ENCODE measurements around the gene VSIG2.

Gene VSIG2

DNA sequence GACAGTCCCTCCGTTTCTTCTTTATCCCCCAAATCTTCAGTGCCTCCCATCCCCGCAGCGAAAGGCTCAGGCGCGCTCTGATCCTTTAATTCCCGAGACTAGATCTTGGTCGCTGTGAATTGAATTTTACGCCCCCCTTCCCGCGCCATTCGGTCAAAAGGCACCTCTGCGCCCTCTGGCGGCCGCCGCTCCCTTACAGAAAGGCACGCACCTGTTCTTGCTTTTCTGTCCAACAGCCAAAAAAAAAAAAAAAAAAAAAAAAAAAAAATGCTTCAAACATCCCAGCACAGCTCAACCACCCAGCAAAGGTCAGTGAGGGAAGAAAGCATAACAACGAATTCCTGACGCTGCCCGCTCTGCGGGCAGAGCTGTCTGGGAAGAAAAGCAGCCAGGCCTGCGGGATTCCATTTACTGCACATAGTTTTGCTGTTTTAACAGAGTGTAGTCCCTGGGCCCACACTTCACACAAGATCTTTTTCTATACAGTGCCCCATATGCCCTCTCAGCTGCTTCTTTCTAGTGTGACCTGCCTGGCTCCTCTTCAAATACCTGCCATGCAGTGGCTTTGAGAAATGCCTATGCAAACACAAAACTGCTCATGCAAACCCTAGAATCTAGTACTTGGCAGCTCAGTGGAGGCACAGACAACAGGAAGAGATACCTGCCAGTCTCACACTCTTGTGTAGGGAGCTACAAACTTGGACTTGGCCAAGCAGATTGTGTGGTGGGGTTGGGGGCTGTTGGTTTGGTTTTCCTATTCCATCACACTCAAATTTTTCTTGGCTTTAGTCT, 11.3 kb upstream of the VSIG2 start:
- DNase-seq (ENCODE audit: low read depth in 1 of 2, low spot score in 1 of 2) = peak; percentile 71 to 78

DNA sequence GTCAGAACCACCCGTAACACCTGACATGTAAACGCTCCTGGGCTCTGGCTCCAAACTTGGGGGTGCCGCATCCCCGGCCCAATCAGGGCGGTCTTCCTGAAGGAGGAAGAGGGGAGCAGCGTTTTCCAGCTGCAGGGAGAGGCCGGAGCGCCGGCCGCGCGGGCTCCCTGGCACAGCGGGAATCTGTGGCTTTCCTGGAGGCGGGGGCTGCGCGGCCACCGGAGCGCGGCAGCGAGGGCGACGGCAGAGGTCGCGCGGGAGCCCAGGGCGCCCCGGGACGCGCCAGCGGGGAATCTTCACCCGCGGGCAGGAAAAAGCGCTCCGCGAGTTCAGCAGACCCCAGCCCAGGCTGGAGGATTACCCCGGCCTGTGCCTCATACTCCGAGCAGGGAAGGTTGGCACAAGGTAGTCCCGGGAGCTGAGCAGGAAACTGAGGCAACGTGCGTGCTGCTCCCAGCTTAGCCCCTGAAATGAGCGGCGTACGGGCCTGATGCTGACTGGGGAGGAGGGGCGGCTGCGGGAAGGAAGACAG, 10.6 kb upstream of the VSIG2 start:
- no peak for DNase-seq (ENCODE audit: low read depth in 1 of 2, low spot score in 1 of 2)

DNA sequence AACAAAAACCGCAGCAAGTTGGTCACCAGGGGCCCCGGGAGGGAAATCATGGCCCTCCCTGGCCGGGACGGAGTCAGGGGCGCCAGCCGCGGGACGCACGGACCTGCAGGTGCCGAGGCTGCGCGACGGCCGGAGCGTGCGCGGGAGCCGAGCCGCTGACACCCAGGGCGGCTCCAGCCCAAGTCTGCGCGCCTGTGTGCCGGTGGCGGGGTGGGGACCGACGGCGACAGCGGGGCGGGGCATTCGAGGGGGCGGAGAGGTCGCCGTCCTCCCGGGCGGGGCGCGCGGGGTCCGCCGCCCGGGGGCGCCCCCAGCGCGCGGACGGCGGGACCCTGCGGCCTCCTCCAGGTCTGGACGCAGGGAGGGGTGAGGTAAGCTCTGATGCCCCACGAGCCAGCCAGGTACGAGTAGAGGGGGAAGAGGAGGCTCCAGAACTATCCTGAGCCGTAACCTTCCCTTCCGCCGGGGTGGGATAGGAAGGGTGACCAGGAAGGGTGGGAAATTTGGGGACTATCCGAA, 10.1 kb upstream of the VSIG2 start, which contains the start of gene ESAM:
ESAM (minus strand) TSS at position 186 of the 519 bp plus-strand sequence; CDS start at position 50, 136 bp downstream.
- DNase-seq (ENCODE audit: low read depth in 1 of 2, low spot score in 1 of 2) = peak; percentile 46 to 50

GRCh38 chr11:124761301-124762104, 9.4 kb upstream of the VSIG2 start:
- DNase-seq (ENCODE audit: low read depth in 1 of 2, low spot score in 1 of 2) = no peak

GRCh38 chr11:124760806-124761205, 8.8 kb upstream of the VSIG2 start:
- DNase-seq (ENCODE audit: low read depth in 1 of 2, low spot score in 1 of 2) = no peak

DNA sequence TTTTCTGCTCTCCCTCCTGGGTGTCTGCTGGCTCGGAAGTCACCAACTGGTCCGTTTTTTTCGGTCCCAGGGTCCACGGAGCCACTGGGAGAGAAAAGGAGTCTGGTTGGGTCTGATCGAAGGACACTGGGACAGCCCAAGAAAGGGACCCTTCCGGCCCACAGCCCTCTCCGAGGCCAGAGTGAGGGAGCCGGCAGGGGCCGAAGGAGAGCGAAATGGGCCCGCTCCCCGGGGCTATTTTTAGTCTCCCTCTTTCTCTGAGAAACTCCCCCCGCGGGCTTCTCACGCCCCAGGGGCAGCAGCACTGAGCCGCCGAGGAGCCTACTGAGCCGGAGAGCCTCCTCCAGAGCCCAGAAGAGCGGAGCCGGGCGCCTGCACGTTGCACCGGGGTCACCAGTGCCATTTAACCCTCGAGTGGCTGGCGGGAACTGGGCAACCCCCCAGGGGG, 8.2 kb upstream of the VSIG2 start:
- no peak for DNase-seq (ENCODE audit: low read depth in 1 of 2, low spot score in 1 of 2)

GRCh38 chr11:124759266-124760204, 7.5 kb upstream of the VSIG2 start:
- DNase-seq (ENCODE audit: low read depth in 1 of 2, low spot score in 1 of 2) = no peak

DNA sequence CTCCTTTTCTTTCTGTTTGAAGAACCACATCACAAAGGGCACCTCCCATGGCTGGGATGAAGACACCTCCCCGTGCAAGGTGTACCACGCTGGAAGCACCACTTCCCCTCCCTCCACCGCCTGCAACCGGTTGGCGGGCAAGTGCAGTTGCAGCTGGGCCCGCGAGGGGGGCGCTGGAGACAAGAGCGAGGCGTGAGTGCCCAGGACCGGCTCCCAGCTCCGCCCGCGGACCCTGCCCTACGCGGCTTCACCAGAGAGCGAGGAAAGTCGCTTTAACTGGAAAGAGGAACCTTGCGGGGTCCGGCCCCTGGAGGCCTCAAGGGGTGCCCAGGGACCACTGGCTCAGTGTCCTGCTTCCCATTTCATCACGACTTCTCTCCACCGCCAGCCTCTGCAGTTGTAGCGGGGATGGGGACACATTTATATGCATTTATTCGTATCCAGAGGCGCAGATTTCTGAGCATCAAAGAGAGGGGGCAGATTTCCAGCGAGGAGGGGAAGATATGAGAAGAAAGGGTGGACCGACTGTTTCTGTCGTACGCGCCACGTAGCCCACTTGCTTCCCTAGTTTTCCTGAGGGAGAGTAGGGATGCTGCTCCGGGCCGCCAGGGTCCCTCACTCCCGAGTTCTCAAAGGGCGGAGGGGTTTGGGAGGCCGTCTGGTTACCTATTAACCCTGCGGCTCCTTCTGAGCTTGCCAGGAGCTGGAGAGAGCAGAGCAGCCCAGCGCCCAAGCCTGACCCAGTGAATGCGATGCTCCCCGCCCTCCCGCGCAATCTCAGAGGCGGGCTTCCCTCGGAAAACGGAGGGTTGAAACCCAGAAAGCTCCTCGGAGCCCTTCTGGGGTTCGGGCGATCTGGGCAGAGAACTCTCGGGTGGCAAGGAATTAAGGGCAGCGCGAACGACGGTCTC, 6.6 kb upstream of the VSIG2 start:
- peak in 1 of 2 donors; percentile 47 for DNase-seq (ENCODE audit: low read depth in 1 of 2, low spot score in 1 of 2)

DNA sequence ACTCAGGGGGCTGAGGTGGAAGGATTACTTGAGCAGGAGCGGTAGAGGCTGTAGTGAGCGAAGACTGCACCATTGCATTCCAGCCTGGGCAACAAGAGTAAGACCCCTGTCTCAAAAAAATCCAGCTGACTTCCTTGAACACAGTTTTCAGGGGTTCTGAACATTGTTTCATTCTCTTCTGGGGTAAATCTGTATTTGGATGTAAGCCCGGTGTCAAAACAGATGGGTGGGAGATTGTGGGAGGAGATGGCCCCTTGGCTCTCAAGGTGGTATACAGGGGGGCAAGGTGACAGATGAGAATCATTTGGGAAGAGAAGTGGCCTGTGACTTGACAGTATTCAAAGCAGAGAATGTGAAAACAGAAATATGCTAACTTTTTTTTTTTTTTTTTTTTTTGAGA, 5.3 kb upstream of the VSIG2 start:
- no peak for DNase-seq (ENCODE audit: low read depth in 1 of 2, low spot score in 1 of 2)

DNA sequence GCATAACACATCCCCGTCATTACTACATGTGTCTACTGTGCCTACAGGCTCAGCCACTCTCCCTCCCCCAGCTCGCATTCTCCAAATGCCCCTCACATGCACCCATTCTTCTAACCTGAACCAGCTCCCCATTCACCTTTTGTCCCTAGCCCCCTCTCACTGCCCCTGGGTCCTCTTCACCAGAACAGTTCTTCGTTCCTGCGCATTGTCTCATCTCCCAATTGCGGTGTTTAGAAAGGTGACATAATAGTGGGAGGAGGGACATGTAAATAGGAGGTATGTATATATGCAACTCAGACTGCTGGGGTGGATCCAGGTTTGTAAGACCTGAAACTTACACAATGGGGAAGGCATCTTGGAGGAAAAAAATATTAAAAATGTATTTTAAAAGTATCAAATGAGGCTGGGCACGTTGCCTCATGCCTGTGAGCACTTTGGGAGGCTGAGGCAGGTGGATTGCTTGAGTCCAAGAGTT, 4.7 kb upstream of the VSIG2 start:
- no peak for DNase-seq (ENCODE audit: low read depth in 1 of 2, low spot score in 1 of 2)

- no peak for DNase-seq (ENCODE audit: low read depth in 1 of 2, low spot score in 1 of 2)
These were observed 4.1 kb upstream of the VSIG2 start for GRCh38 chr11:124756033-124756752.

DNA sequence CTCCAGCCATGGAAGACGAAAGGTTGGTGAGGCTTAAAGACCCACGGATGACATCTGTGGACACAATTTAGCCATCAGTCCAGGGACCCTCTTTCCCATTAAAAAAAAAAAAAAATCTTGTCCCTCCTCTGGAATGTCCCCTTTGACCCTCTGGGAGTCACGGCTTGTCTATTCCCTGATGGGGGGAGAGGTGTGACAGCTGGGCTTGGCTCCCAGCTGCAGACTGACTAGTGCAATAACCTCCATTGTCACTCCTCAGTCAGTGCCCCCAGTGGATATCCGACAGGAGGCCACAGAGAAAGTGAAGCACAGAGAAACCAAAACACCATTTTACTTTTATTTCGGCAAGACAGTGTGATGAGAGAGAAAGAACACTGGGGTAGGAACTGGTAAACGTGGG, 2.7 kb upstream of the VSIG2 start:
- no peak for DNase-seq (ENCODE audit: low read depth in 1 of 2, low spot score in 1 of 2)

DNA sequence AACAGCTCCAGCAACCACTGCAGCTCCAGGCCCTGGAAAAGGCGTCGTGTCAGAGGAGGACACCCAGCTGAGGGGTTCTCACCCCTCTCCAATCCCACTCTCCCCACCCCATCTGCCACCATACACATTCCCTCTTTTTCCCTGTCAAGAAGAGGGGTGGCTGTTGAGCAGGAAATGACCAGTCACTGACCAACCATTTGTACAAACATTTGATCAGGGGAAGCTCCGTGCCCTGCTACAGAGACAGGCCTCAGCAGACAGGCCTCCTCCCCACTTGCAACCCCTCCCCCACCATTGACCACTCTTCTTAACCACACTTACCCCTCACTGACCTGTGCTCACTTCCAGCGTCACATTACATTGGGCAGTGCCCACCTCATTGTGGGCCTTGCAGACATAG, 2.3 kb upstream of the VSIG2 start:
- no peak for DNase-seq (ENCODE audit: low read depth in 1 of 2, low spot score in 1 of 2)

DNA sequence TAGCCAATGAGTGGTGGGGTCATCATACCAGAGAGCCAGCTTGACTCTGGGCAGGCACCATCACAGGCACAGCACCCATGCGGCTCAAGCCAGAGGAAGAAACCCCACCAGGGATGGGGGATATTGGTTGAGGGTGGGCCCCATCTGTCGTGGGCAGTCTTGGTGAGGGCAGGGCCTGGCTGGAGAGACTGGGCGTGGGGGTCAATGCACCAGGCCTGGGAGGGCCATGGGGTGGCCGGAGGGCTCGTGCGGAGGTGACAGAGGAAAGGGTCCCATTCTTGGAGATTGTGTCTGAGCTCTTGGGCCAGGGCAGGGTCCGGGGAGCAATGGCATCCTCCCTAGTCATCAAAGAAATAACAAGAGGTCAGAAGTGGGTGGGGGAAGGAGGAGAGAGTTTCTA, 1.6 kb upstream of the VSIG2 start:
- no peak for DNase-seq (ENCODE audit: low read depth in 1 of 2, low spot score in 1 of 2)

GRCh38 chr11:124753205-124753604, 1.1 kb upstream of the VSIG2 start:
- no peak for DNase-seq (ENCODE audit: low read depth in 1 of 2, low spot score in 1 of 2)

- DNase-seq (ENCODE audit: low read depth in 1 of 2, low spot score in 1 of 2) = no peak
These were observed 532 bp upstream of the VSIG2 start for GRCh38 chr11:124752471-124753102.

- no peak for DNase-seq (ENCODE audit: low read depth in 1 of 2, low spot score in 1 of 2)
These were observed 689 bp downstream of the VSIG2 start for GRCh38 chr11:124751391-124751740.

DNA sequence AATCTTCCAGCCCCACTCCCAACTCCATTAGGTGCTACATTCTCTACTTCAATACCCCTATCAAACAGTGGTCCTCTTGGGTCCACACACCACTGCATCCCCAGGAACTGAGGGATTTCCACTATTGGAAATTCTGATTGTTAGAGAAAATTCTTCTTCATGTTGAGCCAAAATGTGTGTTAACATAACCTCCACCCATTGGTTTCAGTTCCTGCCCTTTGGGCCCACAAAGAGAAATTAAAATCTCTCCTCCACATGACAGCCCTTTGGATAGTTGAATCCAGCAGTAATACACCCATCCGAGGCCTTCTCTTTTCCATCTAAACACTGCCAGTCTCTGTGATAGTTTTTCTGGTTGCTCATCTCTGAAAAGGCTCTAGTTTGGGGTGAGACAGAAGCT, 2.1 kb downstream of the VSIG2 start:
- no peak for DNase-seq (ENCODE audit: low read depth in 1 of 2, low spot score in 1 of 2)

Data from stimulated activated CD4-positive, alpha-beta T cell treated with anti-CD3 and anti-CD28 coated beads, Interleukin-15, amount 100 ng/mL, for 1 hour (primary cell).